HEK293 (cell line): ENCODE results near the gene PHEX.

ENCODE experiments used
- ZNF121 ChIP-seq: fragments of 450-650 bp; formaldehyde crosslinking; IDR thresholded peaks from 2 replicates; pipeline ENCODE4 v1.5.1; 2016; ENCODE audit warnings: missing biosample characterization, missing genetic modification characterization
- ZNF274 ChIP-seq, 2 experiments: fragments of 200-500 bp in 1 of 2; fragments of 450-650 bp in 1 of 2; sonication (Bioruptor generic) in 1 of 2; formaldehyde crosslinking in 1 of 2; IDR thresholded peaks; 2 replicates each; pipeline versions ENCODE4 v1.5.1 to v1.6.1; 2014 to 2016; ENCODE audit warnings: borderline replicate concordance in 1 of 2, inconsistent platforms in 1 of 2, low read length in 1 of 2, missing biosample characterization in 1 of 2, missing genetic modification characterization in 1 of 2
- ZNF335 ChIP-seq: fragments of 450-650 bp; formaldehyde crosslinking; conservative IDR thresholded peaks from 2 replicates; pipeline ENCODE4 v1.5.1; 2016; ENCODE audit warnings: missing biosample characterization, missing genetic modification characterization
- TF ChIP-seq, protein P1 (sequence below): fragments of 450-650 bp; formaldehyde crosslinking; IDR thresholded peaks from 2 replicates; pipeline ENCODE4 v1.5.1; 2016; ENCODE audit warnings: missing biosample characterization, missing genetic modification characterization
- TF ChIP-seq, protein P2 (sequence below): fragments of 450-650 bp; formaldehyde crosslinking; IDR thresholded peaks from 2 replicates; pipeline ENCODE4 v1.5.1; 2016; ENCODE audit warnings: missing biosample characterization, missing genetic modification characterization
- TF ChIP-seq, protein P3 (sequence below): fragments of 450-650 bp; formaldehyde crosslinking; IDR thresholded peaks from 2 replicates; pipeline ENCODE4 v1.5.1; 2016; ENCODE audit warnings: missing biosample characterization, missing genetic modification characterization

- TF ChIP-seq ZNF274 (IDR thresholded peaks at IDR 0.05; ENCODE audit: low read length) (no peak), ZNF274 (tag by site-specific recombination; IDR thresholded peaks at IDR 0.05; ENCODE audit: borderline replicate concordance) (no peak), ZNF121 (tag by site-specific recombination) (no peak), ZNF335 (tag by site-specific recombination) (no peak)
- TF ChIP-seq, protein P1, sequence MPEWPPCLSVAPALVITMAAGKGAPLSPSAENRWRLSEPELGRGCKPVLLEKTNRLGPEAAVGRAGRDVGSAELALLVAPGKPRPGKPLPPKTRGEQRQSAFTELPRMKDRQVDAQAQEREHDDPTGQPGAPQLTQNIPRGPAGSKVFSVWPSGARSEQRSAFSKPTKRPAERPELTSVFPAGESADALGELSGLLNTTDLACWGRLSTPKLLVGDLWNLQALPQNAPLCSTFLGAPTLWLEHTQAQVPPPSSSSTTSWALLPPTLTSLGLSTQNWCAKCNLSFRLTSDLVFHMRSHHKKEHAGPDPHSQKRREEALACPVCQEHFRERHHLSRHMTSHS (tag by site-specific recombination) = no peak
- TF ChIP-seq, protein P2, sequence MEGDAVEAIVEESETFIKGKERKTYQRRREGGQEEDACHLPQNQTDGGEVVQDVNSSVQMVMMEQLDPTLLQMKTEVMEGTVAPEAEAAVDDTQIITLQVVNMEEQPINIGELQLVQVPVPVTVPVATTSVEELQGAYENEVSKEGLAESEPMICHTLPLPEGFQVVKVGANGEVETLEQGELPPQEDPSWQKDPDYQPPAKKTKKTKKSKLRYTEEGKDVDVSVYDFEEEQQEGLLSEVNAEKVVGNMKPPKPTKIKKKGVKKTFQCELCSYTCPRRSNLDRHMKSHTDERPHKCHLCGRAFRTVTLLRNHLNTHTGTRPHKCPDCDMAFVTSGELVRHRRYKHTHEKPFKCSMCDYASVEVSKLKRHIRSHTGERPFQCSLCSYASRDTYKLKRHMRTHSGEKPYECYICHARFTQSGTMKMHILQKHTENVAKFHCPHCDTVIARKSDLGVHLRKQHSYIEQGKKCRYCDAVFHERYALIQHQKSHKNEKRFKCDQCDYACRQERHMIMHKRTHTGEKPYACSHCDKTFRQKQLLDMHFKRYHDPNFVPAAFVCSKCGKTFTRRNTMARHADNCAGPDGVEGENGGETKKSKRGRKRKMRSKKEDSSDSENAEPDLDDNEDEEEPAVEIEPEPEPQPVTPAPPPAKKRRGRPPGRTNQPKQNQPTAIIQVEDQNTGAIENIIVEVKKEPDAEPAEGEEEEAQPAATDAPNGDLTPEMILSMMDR (tag by site-specific recombination) = no peak
- TF ChIP-seq, protein P3, sequence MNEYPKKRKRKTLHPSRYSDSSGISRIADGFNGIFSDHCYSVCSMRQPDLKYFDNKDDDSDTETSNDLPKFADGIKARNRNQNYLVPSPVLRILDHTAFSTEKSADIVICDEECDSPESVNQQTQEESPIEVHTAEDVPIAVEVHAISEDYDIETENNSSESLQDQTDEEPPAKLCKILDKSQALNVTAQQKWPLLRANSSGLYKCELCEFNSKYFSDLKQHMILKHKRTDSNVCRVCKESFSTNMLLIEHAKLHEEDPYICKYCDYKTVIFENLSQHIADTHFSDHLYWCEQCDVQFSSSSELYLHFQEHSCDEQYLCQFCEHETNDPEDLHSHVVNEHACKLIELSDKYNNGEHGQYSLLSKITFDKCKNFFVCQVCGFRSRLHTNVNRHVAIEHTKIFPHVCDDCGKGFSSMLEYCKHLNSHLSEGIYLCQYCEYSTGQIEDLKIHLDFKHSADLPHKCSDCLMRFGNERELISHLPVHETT (tag by site-specific recombination) = no peak
These were observed 217.2 kb downstream of the PHEX start for GRCh38 chrX:22249371-22249770.
